IPS-11a (cell line): ENCODE results near the gene PEX26.

Experiments
- H3K4me3 ChIP-seq: one replicate; pipeline ENCODE4 v1.5.1; 2013; ENCODE audit warnings: low read depth, low read length, control low read depth

The PEX26 gene

DNA sequence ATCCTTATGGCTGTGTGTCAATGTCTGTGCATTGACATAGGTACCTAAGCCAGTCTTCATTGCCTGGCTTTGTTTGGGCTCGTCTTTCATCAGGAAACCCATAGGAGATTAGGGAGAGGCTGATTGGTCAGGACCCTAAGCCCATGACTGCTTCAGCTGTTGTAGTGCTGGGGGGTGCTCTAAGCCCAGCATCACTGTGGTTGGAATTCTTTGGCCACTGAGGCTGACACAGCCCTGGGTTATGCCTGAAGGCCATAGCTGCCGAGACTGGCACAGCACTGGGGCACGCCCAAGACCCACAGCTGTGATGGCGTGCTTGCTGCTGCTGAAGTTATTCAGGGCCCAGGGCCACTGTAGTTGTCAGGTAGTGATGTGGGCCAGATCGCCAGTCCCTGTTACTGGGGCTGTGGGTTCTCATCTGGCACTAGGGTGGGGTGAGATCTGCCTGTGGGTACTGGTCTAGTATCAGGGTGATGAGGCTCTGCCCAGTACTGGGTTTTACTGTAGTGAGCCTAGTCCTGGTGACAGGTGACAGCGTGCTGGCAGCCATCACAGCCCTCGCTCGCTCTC is 77.1 kb downstream of the PEX26 start:
- no peak overlapping the region for H3K4me3 ChIP-seq
